Fibroblast of mammary gland (primary cell): ENCODE data around the gene TAF1B.
"Not testable (repeated sequence)": the region's sequence is repeated elsewhere in the genome, so short reads cannot be mapped to it uniquely, and the experiment has no call there.

Experiments
- DNase-seq: peaks from one replicate; pipeline ENCODE4 v3.0.0-alpha.2; 2010; ENCODE audit warnings: low read depth
- H3K4me3 ChIP-seq: 2 replicates; pipeline ENCODE4 v1.5.1; 2011; ENCODE audit warnings: low read depth, mild to moderate bottlenecking, low read length, moderate library complexity; ENCODE audit not compliant: control insufficient read depth
- CTCF ChIP-seq: conservative IDR thresholded peaks from 2 replicates; pipeline ENCODE4 v1.5.1; 2011; ENCODE audit warnings: low read depth, low read length, inconsistent platforms; ENCODE audit not compliant: control insufficient read depth, insufficient read depth

Gene TAF1B

DNA sequence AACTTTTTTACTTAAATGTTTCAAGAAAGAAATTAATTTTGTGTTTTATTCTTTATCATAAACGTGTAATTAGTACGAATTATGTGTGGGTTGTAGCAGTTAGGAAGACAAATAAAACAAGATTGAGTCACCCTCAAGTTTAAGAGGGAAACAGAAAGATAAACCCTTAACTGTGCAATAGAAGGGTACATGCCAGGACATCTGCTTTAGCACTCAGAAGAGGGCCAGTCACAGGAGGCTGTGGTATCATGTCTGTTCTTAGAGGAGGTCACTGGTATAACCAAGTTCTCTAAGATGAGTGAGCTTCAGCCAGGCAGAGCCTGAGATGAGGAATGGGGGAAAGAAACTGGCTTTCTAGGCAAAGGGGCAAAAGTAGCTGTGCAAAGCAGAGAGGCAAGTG lies 65.8 kb downstream of the TAF1B start:
- no peak for TF ChIP-seq CTCF
- H3K4me3 ChIP-seq, result no peak overlapping the region
- peak; percentile 66 for DNase-seq

GRCh38 chr2:9910699-9911098 lies 67.4 kb downstream of the TAF1B start:
- TF ChIP-seq CTCF, result no peak
- no peak overlapping the region for H3K4me3 ChIP-seq
- no peak for DNase-seq

GRCh38 chr2:9912468-9912867 lies 69.2 kb downstream of the TAF1B start:
- no peak for TF ChIP-seq CTCF
- H3K4me3 ChIP-seq, result no peak overlapping the region
- no peak for DNase-seq

GRCh38 chr2:9914384-9915065 lies 71.3 kb downstream of the TAF1B start:
- DNase-seq, result peak; percentile 90
- H3K4me3 ChIP-seq, result no peak overlapping the region
- peak; percentile 30 for TF ChIP-seq CTCF

- DNase-seq, result peak; percentile 57
- no peak for TF ChIP-seq CTCF
Observed at GRCh38 chr2:9918275-9918674, 75.0 kb downstream of the TAF1B start.

DNA sequence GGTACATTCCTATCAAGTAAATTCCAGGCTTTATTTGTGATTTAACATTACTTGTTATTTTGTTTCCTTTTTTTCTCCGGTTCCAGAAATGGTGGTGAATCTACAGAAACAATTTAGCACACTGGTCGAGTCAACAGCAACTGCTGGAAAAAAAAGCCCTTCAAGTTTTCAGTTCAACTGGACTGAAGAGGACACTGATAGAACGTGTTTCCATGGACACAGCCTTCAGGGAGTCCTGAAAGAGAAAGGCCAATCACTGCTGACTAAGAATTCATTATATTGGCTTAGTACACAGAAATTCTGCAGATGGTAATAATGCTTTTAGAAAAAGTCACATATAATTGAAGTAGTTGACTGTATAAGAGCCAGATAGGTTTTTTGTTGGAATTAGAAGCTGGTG lies 76.2 kb downstream of the TAF1B start:
- TF ChIP-seq CTCF, result no peak
- DNase-seq, result no peak
- no peak overlapping the region for H3K4me3 ChIP-seq

More at GRCh38 chr2:9918275-9918674, 75.0 kb downstream of the TAF1B start:
- no peak overlapping the region for H3K4me3 ChIP-seq

DNA sequence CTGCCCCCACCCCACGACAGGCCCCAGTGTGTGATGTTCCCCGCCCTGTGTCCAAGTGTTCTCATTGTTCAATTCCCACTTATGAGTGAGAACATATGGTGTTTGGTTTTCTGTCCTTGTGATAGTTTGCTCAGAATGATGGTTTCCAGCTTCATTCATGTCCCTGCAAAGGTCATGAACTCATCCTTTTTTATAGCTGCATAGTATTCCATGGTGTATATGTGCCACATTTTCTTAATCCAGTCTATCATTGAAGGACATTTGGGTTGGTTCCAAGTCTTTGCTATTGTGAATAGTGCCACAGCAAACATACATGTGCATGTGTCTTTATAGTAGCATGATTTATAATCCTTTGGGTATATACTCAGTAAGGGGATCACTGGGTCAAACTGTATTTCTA lies 83.7 kb downstream of the TAF1B start:
- not testable (repeated sequence) for H3K4me3 ChIP-seq

More for the DNA sequence above, 83.7 kb downstream of the TAF1B start:
- DNase-seq, result not testable (repeated sequence)
